Astrocyte of the cerebellum (primary cell): Measurements from ENCODE around the gene MMP2.

Experiments used
- DNase-seq: peaks from one replicate; pipeline ENCODE4 v3.0.0-alpha.2; 2011; ENCODE audit warnings: low read depth
- H3K4me3 ChIP-seq: 2 replicates; pipeline ENCODE4 v1.5.1; 2011; ENCODE audit warnings: mild to moderate bottlenecking, low read depth, low read length, moderate library complexity
- CTCF ChIP-seq: IDR thresholded peaks from 2 replicates; pipeline ENCODE4 v1.5.1; 2012; ENCODE audit warnings: low read length, low read depth, moderate library complexity, mild to moderate bottlenecking; ENCODE audit errors: missing control alignments
- in situ Hi-C: cut with HindIII; loops from 2 replicates; pipeline ENCODE4 v1.10.0; 2017; ENCODE audit warnings: low sequenced_read_pairs

The MMP2 gene

GRCh38 chr16:55508271-55508921 lies 29.4 kb downstream of the MMP2 start:
- peak overlapping the region; percentile 66 for H3K4me3 ChIP-seq
- no peak for DNase-seq
- TF ChIP-seq CTCF, result no peak
- in situ Hi-C loops, result no loop called here

- in situ Hi-C loops, result no loop called here
- peak within 1 kb of the TSS; percentile 66 for H3K4me3 ChIP-seq
- DNase-seq, result peak; percentile 62
- no peak for TF ChIP-seq CTCF
Observed at GRCh38 chr16:55508941-55509931, 30.2 kb downstream of the MMP2 start, which contains the start of gene LPCAT2. TSS of gene LPCAT2 (plus strand) at chr16:55509072. CDS start at chr16:55509182, 110 bp downstream.

- peak overlapping the region; percentile 66 for H3K4me3 ChIP-seq
- no peak for TF ChIP-seq CTCF
- in situ Hi-C loops, result no loop called here
- DNase-seq, result no peak
Observed at GRCh38 chr16:55510185-55510805, 31.3 kb downstream of the MMP2 start.

GRCh38 chr16:55512941-55513340 lies 33.9 kb downstream of the MMP2 start:
- no peak for DNase-seq
- TF ChIP-seq CTCF, result no peak
- in situ Hi-C loops, result no loop called here

GRCh38 chr16:55513616-55514015 lies 34.6 kb downstream of the MMP2 start:
- DNase-seq, result no peak
- in situ Hi-C loops, result no loop called here
- H3K4me3 ChIP-seq, result no peak overlapping the region
- TF ChIP-seq CTCF, result peak; percentile 23

More at GRCh38 chr16:55512941-55513340, 33.9 kb downstream of the MMP2 start:
- no peak overlapping the region for H3K4me3 ChIP-seq

GRCh38 chr16:55515111-55515510 lies 36.1 kb downstream of the MMP2 start:
- no peak for TF ChIP-seq CTCF
- no peak for DNase-seq
- in situ Hi-C loops, result no loop called here
- no peak overlapping the region for H3K4me3 ChIP-seq
